ENCODE data around the gene PIKFYVE.

DNA sequence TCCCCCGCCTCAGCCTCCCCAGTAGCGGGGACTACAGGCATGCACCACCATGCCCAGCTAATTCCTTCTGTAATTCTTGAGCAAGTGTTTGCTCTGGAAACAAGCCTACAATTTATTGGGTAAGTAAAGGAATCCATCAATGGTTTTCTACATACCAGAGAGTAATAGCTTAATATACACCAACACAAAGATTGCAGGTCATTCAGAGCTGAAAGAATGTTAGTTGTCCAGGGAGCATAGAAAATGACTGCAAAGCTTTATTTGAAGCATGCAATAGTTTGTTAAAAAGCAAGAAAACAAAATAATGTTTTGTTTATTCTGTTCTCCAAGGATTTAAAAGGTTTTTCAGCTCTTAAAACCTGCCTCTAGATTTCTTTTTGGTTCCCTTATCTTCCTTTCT, 16.8 kb upstream of the PIKFYVE start:
- TF ChIP-seq TAF1 (IDR thresholded peaks at IDR 0.05; ENCODE audit: low read depth) (no peak), ZBTB7A (IDR thresholded peaks at IDR 0.05; ENCODE audit: low read depth) (no peak), YY1 (IDR thresholded peaks at IDR 0.05; ENCODE audit: low read depth) (no peak), NFIC (IDR thresholded peaks at IDR 0.05) (no peak), EP300 (IDR thresholded peaks at IDR 0.05; ENCODE audit: borderline replicate concordance) (no peak)

Measured in Ishikawa (cell line).